ENCODE data around the gene CDC42BPB. TPM values are rescaled to one million over a fixed set of nuclear protein-coding genes. Genes with fewer than 3 reads are reported as not detected.

Gene CDC42BPB
- total RNA-seq, 2 experiments from 2014 or later, result 6.6 to 7.6 TPM

DNA sequence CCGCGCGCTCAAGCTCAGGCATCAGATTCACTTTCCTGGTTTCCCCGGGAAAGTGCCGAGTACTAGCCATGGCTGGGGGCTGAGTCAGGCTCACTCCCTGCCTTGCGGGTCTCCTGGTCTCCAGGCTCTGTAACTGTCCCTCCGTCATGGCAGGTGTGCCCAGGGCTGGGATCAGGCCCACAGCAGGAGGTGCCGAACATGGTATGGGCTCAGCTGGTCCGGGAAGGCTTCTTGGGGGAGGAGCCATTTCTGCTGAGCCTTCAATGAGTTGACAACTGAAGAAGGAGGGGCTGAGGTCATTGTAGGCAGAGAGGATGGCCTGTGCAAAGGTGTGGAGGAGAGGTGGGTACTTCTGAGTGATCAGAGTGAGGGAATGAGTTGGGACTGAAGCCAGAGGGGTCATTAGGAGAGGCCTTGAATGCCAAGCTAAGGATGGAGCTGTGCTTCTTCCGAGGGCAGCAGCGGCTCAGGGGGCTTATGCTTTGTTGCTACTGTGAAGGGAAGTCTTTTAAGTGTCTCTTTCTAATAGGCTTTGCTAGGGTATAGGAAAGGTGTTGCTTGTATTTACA is 37.9 kb upstream of the CDC42BPB start:
- Mint-ChIP-seq H3K4me3 (no peak overlapping the region), H3K9me3 (no peaks in the 10 kb centered on the region), H3K27me3 (peaks cover 18% of the 10 kb centered on the region), H3K27ac (no peak overlapping the region), H3K4me1 (ENCODE audit: low read depth) (no peaks in the 10 kb centered on the region), H3K36me3 (ENCODE audit: low read depth) (no peaks in the 10 kb centered on the region)
- no peak overlapping the region for H3K27ac ChIP-seq (ENCODE audit: low read depth in 1 of 2, low read length in 2 of 2)
- peaks cover 0 to 4% of the 10 kb centered on the region in 2 experiments for H3K27me3 ChIP-seq (ENCODE audit: control insufficient read depth in 1 of 2, insufficient read depth in 2 of 2, low read length in 2 of 2)
- intact Hi-C loops (cut with DNase I, micrococcal nuclease), result no loop called here
- H3K4me1 ChIP-seq (ENCODE audit: insufficient read depth, low read length), result peaks cover 17% of the 10 kb centered on the region
- H3K36me3 ChIP-seq (ENCODE audit: insufficient read depth, low read length), result no peaks in the 10 kb centered on the region
- DNase-seq (no peak), ATAC-seq (ENCODE audit: poor library complexity) (no peak)
- peaks cover 0 to 8% of the 10 kb centered on the region in 2 experiments for H3K9me3 ChIP-seq (ENCODE audit: control insufficient read depth in 1 of 2, insufficient read depth in 1 of 2, low read length in 2 of 2)
- ChIA-PET POLR2A (no interaction called here), CTCF (interaction anchor here (1.6 kb wide), 1 partner anchor 9 kb away, joined by 8 read pairs; no protein-coding TSS in a partner anchor)
- H3K4me3 ChIP-seq (ENCODE audit: low read length), result no peak overlapping the region
- TF ChIP-seq, protein P1, sequence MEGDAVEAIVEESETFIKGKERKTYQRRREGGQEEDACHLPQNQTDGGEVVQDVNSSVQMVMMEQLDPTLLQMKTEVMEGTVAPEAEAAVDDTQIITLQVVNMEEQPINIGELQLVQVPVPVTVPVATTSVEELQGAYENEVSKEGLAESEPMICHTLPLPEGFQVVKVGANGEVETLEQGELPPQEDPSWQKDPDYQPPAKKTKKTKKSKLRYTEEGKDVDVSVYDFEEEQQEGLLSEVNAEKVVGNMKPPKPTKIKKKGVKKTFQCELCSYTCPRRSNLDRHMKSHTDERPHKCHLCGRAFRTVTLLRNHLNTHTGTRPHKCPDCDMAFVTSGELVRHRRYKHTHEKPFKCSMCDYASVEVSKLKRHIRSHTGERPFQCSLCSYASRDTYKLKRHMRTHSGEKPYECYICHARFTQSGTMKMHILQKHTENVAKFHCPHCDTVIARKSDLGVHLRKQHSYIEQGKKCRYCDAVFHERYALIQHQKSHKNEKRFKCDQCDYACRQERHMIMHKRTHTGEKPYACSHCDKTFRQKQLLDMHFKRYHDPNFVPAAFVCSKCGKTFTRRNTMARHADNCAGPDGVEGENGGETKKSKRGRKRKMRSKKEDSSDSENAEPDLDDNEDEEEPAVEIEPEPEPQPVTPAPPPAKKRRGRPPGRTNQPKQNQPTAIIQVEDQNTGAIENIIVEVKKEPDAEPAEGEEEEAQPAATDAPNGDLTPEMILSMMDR (IDR thresholded peaks at IDR 0.05), result no peak

DNA sequence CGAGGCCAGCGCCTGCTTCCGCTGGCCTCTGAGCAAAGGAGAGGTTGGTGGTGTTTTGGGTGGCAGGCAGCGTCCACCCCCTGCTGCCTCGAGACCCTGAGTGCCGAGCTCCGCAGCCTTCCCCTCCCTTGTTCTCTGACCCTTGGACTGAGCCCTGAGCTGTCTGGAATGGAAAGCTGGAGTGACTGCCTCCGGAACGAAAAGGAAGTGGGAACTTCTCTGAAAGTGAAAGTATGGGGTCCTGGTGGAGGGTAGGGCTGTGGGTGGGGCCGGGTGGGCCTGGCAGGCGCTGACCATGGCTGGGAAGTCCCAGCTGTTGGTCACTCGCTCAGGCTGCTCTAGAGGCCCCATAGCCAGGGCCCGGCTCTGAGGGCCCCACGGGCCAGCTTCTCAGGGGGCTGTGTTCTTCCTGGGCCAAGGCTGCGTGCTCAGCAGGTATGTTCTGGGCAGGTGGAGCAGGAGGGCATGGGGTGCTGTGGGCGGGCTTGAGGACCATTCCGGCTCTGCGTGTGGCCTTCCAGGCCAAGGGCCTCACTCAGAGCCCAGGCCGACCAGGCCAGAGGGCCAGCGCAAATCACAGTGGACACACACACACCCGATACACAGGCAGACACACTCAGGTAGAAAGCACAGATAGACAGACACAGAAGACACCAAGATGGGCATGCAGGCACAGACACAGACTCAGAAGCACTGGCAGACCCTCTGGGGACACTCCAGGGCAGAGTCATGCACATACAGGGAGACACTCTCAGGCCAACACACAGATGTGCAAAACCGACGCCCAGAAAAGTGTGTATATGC is 37.3 kb upstream of the CDC42BPB start, which contains the start of gene EXOC3L4:
Gene EXOC3L4 (plus strand): TSS at position 320 of the 804 bp plus-strand sequence. CDS start 5,495 bp downstream, outside the sequence.
- no peaks in the 10 kb centered on the region for H3K4me1 Mint-ChIP-seq (ENCODE audit: low read depth)
- no peak within 1 kb of the TSS for H3K4me3 Mint-ChIP-seq

DNA sequence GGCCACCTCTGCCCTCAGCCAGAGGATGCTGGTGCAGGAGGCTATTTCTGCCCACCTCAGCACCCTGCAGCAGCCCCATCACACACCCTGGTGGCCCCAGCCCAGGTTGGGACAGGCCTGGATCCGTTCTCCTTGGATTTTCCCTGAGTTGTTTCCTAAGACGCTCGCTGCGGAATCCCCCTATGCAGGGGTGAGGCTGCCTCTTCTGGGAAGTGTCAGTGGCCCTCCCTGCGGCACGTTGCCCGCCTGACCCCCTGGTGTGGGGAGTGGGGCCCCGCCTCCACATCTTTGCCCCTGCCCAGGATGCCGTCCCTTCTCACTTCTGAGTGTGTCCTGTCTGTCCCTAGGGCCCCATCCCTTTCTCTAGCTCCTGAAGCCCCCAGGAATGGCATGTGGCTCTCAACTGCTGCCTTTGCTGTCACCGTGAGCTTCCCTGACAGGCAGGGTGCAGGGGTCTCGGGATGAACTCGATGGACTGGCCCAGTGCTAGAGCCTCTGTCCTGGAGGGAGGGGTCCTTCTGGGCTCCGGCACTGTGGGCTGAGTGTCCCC is 36.6 kb upstream of the CDC42BPB start:
- ATAC-seq (ENCODE audit: poor library complexity), result no peak
- Histone ChIP-seq H3K27ac (ENCODE audit: low read depth in 1 of 2, low read length in 2 of 2) (no peak overlapping the region), H3K4me1 (ENCODE audit: insufficient read depth, low read length) (peaks cover 17% of the 10 kb centered on the region), H3K27me3 (ENCODE audit: control insufficient read depth in 1 of 2, insufficient read depth in 2 of 2, low read length in 2 of 2) (peaks cover 0 to 2% of the 10 kb centered on the region in 2 experiments), H3K9me3 (ENCODE audit: control insufficient read depth in 1 of 2, insufficient read depth in 1 of 2, low read length in 2 of 2) (peaks cover 0 to 4% of the 10 kb centered on the region in 2 experiments), H3K4me3 (ENCODE audit: low read length) (no peak overlapping the region), H3K36me3 (ENCODE audit: insufficient read depth, low read length) (no peaks in the 10 kb centered on the region)
- TF ChIP-seq, protein P1 (IDR thresholded peaks at IDR 0.05), result no peak
- Mint-ChIP-seq H3K27ac (no peak overlapping the region), H3K9me3 (no peaks in the 10 kb centered on the region), H3K27me3 (peaks cover 13% of the 10 kb centered on the region), H3K4me3 (no peak overlapping the region), H3K4me1 (ENCODE audit: low read depth) (no peaks in the 10 kb centered on the region), H3K36me3 (ENCODE audit: low read depth) (no peaks in the 10 kb centered on the region)
- DNase-seq, result no peak
- intact Hi-C loops (cut with DNase I, micrococcal nuclease), result no loop called here
- ChIA-PET CTCF (interaction anchor here (1.1 kb wide), 1 partner anchor 11 kb away, joined by 5 read pairs; no protein-coding TSS in a partner anchor), POLR2A (no interaction called here)

More for the DNA sequence above, 37.3 kb upstream of the CDC42BPB start, which contains the start of gene EXOC3L4:
- ATAC-seq (ENCODE audit: poor library complexity) (no peak), DNase-seq (no peak)
- H3K36me3 Mint-ChIP-seq (ENCODE audit: low read depth), result no peaks in the 10 kb centered on the region
- H3K4me1 ChIP-seq (ENCODE audit: insufficient read depth, low read length), result peaks cover 17% of the 10 kb centered on the region
- no peak within 1 kb of the TSS for H3K4me3 ChIP-seq (ENCODE audit: low read length)
- H3K27me3 Mint-ChIP-seq, result peaks cover 13% of the 10 kb centered on the region
- no peaks in the 10 kb centered on the region for H3K36me3 ChIP-seq (ENCODE audit: insufficient read depth, low read length)
- no peak within 1 kb of the TSS for H3K27ac ChIP-seq (ENCODE audit: low read depth in 1 of 2, low read length in 2 of 2)
- H3K9me3 Mint-ChIP-seq, result no peaks in the 10 kb centered on the region
- POLR2A ChIA-PET, result no interaction called here
- H3K27me3 ChIP-seq (ENCODE audit: control insufficient read depth in 1 of 2, insufficient read depth in 2 of 2, low read length in 2 of 2), result peaks cover 0 to 2% of the 10 kb centered on the region in 2 experiments
- CTCF ChIA-PET, result interaction anchor here (1.1 kb wide), 1 partner anchor 10 kb away, joined by 5 read pairs; no protein-coding TSS in a partner anchor
- TF ChIP-seq, protein P1 (IDR thresholded peaks at IDR 0.05), result no peak
- no peak within 1 kb of the TSS for H3K27ac Mint-ChIP-seq
- H3K9me3 ChIP-seq (ENCODE audit: control insufficient read depth in 1 of 2, insufficient read depth in 1 of 2, low read length in 2 of 2), result peaks cover 0 to 8% of the 10 kb centered on the region in 2 experiments
- intact Hi-C loops (cut with DNase I, micrococcal nuclease), result no loop called here
